Activated naive CD8-positive, alpha-beta T cell treated with anti-CD3 and anti-CD28 coated beads, Interleukin-2, amount 50 U/mL, for 24 hours (primary cell): ENCODE measurements around the gene DGKH.
"Not testable (repeated sequence)": the region's sequence is repeated elsewhere in the genome, so short reads cannot be mapped to it uniquely, and the experiment has no call there.

Experiments
- ATAC-seq: fragments of 150-1000 bp; cut with Tn5 transposase; one replicate; pipeline ENCODE4 v1.10.0; 2021
- DNase-seq: peaks from one replicate; pipeline ENCODE4 v3.0.0; 2021
- H3K27ac Mint-ChIP-seq: one replicate; pipeline ENCODE4 v1.8.0; 2021; ENCODE audit warnings: mild to moderate bottlenecking, mixed read lengths
- H3K27me3 Mint-ChIP-seq: one replicate; pipeline ENCODE4 v1.8.0; 2021; ENCODE audit warnings: mixed read lengths
- H3K36me3 Mint-ChIP-seq: one replicate; pipeline ENCODE4 v1.8.0; 2021; ENCODE audit warnings: low read depth, mixed read lengths
- H3K4me1 Mint-ChIP-seq: one replicate; pipeline ENCODE4 v1.8.0; 2021; ENCODE audit warnings: mixed read lengths
- H3K4me3 Mint-ChIP-seq: one replicate; pipeline ENCODE4 v1.8.0; 2021; ENCODE audit warnings: mild to moderate bottlenecking, moderate library complexity, mixed read lengths
- H3K9me3 Mint-ChIP-seq: one replicate; pipeline ENCODE4 v1.8.0; 2021; ENCODE audit warnings: mixed read lengths

The DGKH gene

GRCh38 chr13:42221121-42221765, 172.8 kb downstream of the DGKH start:
- H3K4me3 Mint-ChIP-seq: no peak overlapping the region
- no peak for ATAC-seq
- no peak for DNase-seq
- H3K9me3 Mint-ChIP-seq: no peaks in the 10 kb centered on the region
- no peaks in the 10 kb centered on the region for H3K4me1 Mint-ChIP-seq
- peaks cover 35% of the 10 kb centered on the region for H3K36me3 Mint-ChIP-seq
- H3K27ac Mint-ChIP-seq: no peak overlapping the region
- H3K27me3 Mint-ChIP-seq: no peaks in the 10 kb centered on the region

- H3K4me1 Mint-ChIP-seq: no peaks in the 10 kb centered on the region
- H3K9me3 Mint-ChIP-seq: no peaks in the 10 kb centered on the region
- ATAC-seq: no peak
- no peak overlapping the region for H3K27ac Mint-ChIP-seq
- no peak overlapping the region for H3K4me3 Mint-ChIP-seq
- no peak for DNase-seq
- H3K27me3 Mint-ChIP-seq: no peaks in the 10 kb centered on the region
- H3K36me3 Mint-ChIP-seq: peaks cover 33% of the 10 kb centered on the region
Observed at GRCh38 chr13:42223681-42224080, 175.2 kb downstream of the DGKH start.

- Mint-ChIP-seq H3K4me3 (no peak overlapping the region), H3K4me1 (no peaks in the 10 kb centered on the region), H3K36me3 (peaks cover 30% of the 10 kb centered on the region), H3K27me3 (no peaks in the 10 kb centered on the region), H3K27ac (no peak overlapping the region), H3K9me3 (no peaks in the 10 kb centered on the region)
- no peak for DNase-seq
- ATAC-seq: no peak
Observed at GRCh38 chr13:42225051-42225450, 176.6 kb downstream of the DGKH start.

- H3K9me3 Mint-ChIP-seq, H3K27me3 Mint-ChIP-seq, H3K4me3 Mint-ChIP-seq, DNase-seq, H3K27ac Mint-ChIP-seq, H3K4me1 Mint-ChIP-seq, ATAC-seq: not testable (repeated sequence)
- peaks cover 21% of the 10 kb centered on the region for H3K36me3 Mint-ChIP-seq
Observed at GRCh38 chr13:42226759-42227158, 178.3 kb downstream of the DGKH start.

GRCh38 chr13:42228527-42228926, 180.1 kb downstream of the DGKH start:
- H3K27me3 Mint-ChIP-seq: no peaks in the 10 kb centered on the region

GRCh38 chr13:42229287-42229686, 180.8 kb downstream of the DGKH start:
- no peak overlapping the region for H3K4me3 Mint-ChIP-seq
- ATAC-seq (no peak), DNase-seq (no peak)
- H3K9me3 Mint-ChIP-seq: no peaks in the 10 kb centered on the region
- no peak overlapping the region for H3K27ac Mint-ChIP-seq
- no peaks in the 10 kb centered on the region for H3K4me1 Mint-ChIP-seq
- H3K27me3 Mint-ChIP-seq: no peaks in the 10 kb centered on the region
- peaks cover 15% of the 10 kb centered on the region for H3K36me3 Mint-ChIP-seq

More at GRCh38 chr13:42228527-42228926, 180.1 kb downstream of the DGKH start:
- no peak overlapping the region for H3K4me3 Mint-ChIP-seq
- no peak for DNase-seq
- no peak for ATAC-seq
- H3K36me3 Mint-ChIP-seq: peaks cover 21% of the 10 kb centered on the region
- H3K9me3 Mint-ChIP-seq: no peaks in the 10 kb centered on the region
- H3K4me1 Mint-ChIP-seq: no peaks in the 10 kb centered on the region
- no peak overlapping the region for H3K27ac Mint-ChIP-seq

- DNase-seq: no peak
- H3K4me1 Mint-ChIP-seq: no peaks in the 10 kb centered on the region
- H3K27me3 Mint-ChIP-seq: no peaks in the 10 kb centered on the region
- H3K27ac Mint-ChIP-seq: no peak overlapping the region
- H3K9me3 Mint-ChIP-seq: no peaks in the 10 kb centered on the region
- no peak for ATAC-seq
- no peak overlapping the region for H3K4me3 Mint-ChIP-seq
- H3K36me3 Mint-ChIP-seq: peaks cover 2% of the 10 kb centered on the region
Observed at GRCh38 chr13:42232671-42233070, 184.2 kb downstream of the DGKH start.

GRCh38 chr13:42233726-42234125, 185.3 kb downstream of the DGKH start:
- DNase-seq (no peak), ATAC-seq (no peak)
- Mint-ChIP-seq H3K36me3 (peaks cover 2% of the 10 kb centered on the region), H3K4me1 (no peaks in the 10 kb centered on the region), H3K27me3 (no peaks in the 10 kb centered on the region), H3K27ac (no peak overlapping the region), H3K9me3 (no peaks in the 10 kb centered on the region), H3K4me3 (no peak overlapping the region)

- Mint-ChIP-seq H3K36me3 (peaks cover 2% of the 10 kb centered on the region), H3K9me3 (no peaks in the 10 kb centered on the region), H3K27ac (no peak overlapping the region), H3K27me3 (no peaks in the 10 kb centered on the region), H3K4me3 (no peak overlapping the region), H3K4me1 (no peaks in the 10 kb centered on the region)
- DNase-seq (no peak), ATAC-seq (no peak)
Observed at GRCh38 chr13:42239161-42239560, 190.7 kb downstream of the DGKH start.

- Mint-ChIP-seq H3K36me3 (peaks cover 2% of the 10 kb centered on the region), H3K4me3 (no peak overlapping the region), H3K27me3 (no peaks in the 10 kb centered on the region), H3K4me1 (no peaks in the 10 kb centered on the region), H3K9me3 (no peaks in the 10 kb centered on the region), H3K27ac (no peak overlapping the region)
- ATAC-seq (no peak), DNase-seq (no peak)
Observed at GRCh38 chr13:42239644-42240043, 191.2 kb downstream of the DGKH start.

GRCh38 chr13:42246541-42246940, 198.1 kb downstream of the DGKH start:
- Mint-ChIP-seq H3K27ac (no peak overlapping the region), H3K36me3 (peaks cover 2% of the 10 kb centered on the region), H3K27me3 (no peaks in the 10 kb centered on the region), H3K9me3 (no peaks in the 10 kb centered on the region), H3K4me3 (no peak overlapping the region), H3K4me1 (peaks cover 4% of the 10 kb centered on the region)
- ATAC-seq (no peak), DNase-seq (no peak)

- peaks cover 4% of the 10 kb centered on the region for H3K4me1 Mint-ChIP-seq
- no peak overlapping the region for H3K4me3 Mint-ChIP-seq
Observed at GRCh38 chr13:42247883-42248282, 199.4 kb downstream of the DGKH start.

GRCh38 chr13:42255886-42256285, 207.4 kb downstream of the DGKH start:
- H3K27me3 Mint-ChIP-seq: peaks cover 3% of the 10 kb centered on the region
- no peak overlapping the region for H3K27ac Mint-ChIP-seq
- H3K36me3 Mint-ChIP-seq: peaks cover 2% of the 10 kb centered on the region
- ATAC-seq (no peak), DNase-seq (no peak)
- H3K4me1 Mint-ChIP-seq: peaks cover 7% of the 10 kb centered on the region
- no peak overlapping the region for H3K4me3 Mint-ChIP-seq
- peaks cover 5% of the 10 kb centered on the region for H3K9me3 Mint-ChIP-seq

More at GRCh38 chr13:42247883-42248282, 199.4 kb downstream of the DGKH start:
- Mint-ChIP-seq H3K9me3 (no peaks in the 10 kb centered on the region), H3K27me3 (peaks cover 3% of the 10 kb centered on the region), H3K27ac (no peak overlapping the region), H3K36me3 (no peaks in the 10 kb centered on the region)
- no peak for ATAC-seq
- DNase-seq: no peak

- Mint-ChIP-seq H3K4me3 (no peak overlapping the region), H3K36me3 (peaks cover 2% of the 10 kb centered on the region), H3K27ac (no peak overlapping the region), H3K27me3 (peaks cover 2% of the 10 kb centered on the region), H3K9me3 (peaks cover 9% of the 10 kb centered on the region), H3K4me1 (peaks cover 7% of the 10 kb centered on the region)
- DNase-seq: no peak
- no peak for ATAC-seq
Observed at GRCh38 chr13:42258747-42259146, 210.3 kb downstream of the DGKH start.

- H3K4me1 Mint-ChIP-seq: peaks cover 7% of the 10 kb centered on the region
- no peak overlapping the region for H3K27ac Mint-ChIP-seq
- H3K27me3 Mint-ChIP-seq: peaks cover 5% of the 10 kb centered on the region
- H3K4me3 Mint-ChIP-seq: no peak overlapping the region
- no peak for ATAC-seq
- peaks cover 2% of the 10 kb centered on the region for H3K36me3 Mint-ChIP-seq
- no peak for DNase-seq
- H3K9me3 Mint-ChIP-seq: peaks cover 9% of the 10 kb centered on the region
Observed at GRCh38 chr13:42259515-42259914, 211.1 kb downstream of the DGKH start.
